Activated CD4-positive, CD25-positive, alpha-beta regulatory T cell treated with anti-CD3 and anti-CD28 coated beads, Interleukin-2, amount 50 U/mL, for 16 hours (primary cell): ENCODE data around the gene COMP.

Experiments used
- DNase-seq: peaks from one replicate; pipeline ENCODE4 v3.0.0-alpha.2; 2020; ENCODE audit warnings: low read depth, low spot score

Gene COMP

DNA sequence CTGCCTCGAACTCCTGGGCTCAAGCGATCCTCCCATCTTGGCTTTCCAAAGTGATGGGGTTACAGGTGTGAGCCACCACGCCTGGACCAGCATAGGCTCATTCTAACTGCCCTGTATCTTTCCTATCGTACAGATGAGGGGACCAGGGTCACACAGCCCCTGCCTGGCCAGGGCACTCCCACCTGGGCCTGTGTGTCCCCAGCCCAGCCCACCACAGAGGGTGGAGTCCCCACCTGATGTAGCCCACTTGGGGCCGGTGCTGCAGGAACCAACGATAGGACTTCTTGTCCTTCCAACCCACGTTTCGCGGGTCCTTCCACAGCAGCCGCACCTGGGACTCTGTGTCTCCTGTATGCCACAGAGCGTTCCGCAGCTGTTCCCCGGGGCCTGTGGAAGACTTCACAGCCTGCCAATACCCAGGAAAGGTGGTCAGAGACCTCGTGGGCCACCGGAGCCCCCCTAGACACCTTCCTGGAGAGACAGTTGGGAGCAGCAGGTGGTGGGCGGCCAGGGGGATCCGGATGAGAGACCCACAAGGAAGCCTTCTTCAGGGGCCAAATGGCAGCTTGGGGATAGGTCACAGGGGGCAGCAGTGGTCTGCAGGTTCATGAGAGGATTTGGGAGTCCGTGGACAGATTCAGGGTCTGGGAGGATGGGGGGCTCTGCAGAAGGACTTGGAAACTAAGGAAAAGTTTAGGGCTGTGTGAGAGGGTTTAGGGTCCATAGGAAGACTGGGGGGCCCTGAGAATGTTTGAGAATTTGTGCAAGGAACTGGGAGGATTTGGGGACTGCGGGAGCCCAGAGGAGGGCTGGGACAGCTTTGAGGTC, 6.9 kb downstream of the COMP start:
- DNase-seq, result no peak

- DNase-seq, result no peak
Measured at GRCh38 chr19:18782559-18783225, 8.4 kb downstream of the COMP start.

- no peak for DNase-seq
Measured at GRCh38 chr19:18781885-18782527, 9.1 kb downstream of the COMP start.

DNA sequence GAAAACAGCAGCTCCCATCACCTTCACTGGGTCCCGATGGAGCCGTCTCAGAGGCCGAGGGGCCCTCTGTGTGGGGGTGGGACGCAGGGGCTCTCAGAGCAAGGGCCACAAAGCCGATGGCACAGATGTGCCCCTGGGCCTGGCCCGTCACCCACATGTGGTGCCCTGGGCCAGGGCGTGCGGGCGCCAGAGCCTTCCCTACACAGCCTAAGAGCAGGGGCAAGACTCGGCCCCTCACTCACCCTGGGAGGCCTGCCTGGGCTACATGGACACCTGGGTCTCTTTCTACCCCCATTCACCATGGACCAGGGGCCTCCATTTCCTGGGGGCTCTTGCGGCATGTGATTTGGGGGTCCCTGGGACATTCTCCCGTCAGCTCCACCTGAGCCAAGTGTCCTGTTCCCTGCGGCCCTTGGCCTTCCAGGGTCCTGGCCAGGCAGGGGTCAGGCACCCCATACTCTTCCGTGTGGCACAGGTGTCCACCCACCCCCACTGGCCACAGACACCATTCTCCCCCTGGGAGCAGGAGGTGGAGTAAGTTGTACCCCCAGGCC, 10.0 kb downstream of the COMP start:
- no peak for DNase-seq

GRCh38 chr19:18780631-18781030, 10.5 kb downstream of the COMP start:
- DNase-seq, result no peak

DNA sequence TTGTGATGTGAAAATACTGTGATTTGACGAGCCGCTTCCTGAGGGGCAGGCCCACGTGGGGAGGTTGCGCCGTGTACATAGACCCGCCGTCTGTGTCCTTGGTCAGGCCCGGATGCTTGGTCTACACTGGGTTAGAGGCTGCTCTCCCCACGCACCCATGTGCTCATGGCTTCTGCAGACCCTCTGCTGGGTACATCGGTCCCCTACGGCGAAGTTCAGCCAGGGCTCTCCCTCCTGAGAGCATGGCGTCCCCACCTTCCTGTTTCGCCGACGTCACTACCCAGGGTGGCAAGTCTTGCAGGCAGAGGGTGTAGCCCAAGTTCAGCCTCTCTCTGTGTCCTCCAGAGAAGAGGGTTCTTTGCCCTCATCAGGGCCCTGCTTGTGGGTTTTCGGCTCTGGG, 11.0 kb downstream of the COMP start:
- no peak for DNase-seq

- DNase-seq, result no peak
Measured at GRCh38 chr19:18778826-18779495, 12.1 kb downstream of the COMP start.

GRCh38 chr19:18778076-18778389, 13.1 kb downstream of the COMP start:
- no peak for DNase-seq

- no peak for DNase-seq
Measured at GRCh38 chr19:18777301-18778075, 13.6 kb downstream of the COMP start.

DNA sequence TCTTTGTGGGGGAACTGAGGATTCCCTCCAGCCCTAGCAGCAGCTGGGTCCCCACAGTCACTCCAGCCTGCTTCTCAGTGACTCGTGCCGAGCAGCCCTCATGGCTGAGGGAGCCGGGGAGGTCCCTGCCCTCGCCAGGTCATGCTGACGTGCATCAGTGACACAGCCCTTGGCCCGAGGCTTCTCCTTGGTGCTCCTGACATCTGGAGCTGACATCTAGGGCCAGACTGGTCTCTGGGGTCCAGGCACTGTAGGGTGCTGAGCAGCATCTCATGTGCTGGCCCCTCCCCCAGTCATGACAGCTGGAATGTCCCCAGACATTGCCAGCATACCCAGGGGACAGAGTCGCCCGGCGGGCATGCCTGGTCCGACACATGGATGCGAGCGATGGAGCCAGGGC, 14.4 kb downstream of the COMP start:
- no peak for DNase-seq

- no peak for DNase-seq
Measured at GRCh38 chr19:18776288-18776594, 14.9 kb downstream of the COMP start.

DNA sequence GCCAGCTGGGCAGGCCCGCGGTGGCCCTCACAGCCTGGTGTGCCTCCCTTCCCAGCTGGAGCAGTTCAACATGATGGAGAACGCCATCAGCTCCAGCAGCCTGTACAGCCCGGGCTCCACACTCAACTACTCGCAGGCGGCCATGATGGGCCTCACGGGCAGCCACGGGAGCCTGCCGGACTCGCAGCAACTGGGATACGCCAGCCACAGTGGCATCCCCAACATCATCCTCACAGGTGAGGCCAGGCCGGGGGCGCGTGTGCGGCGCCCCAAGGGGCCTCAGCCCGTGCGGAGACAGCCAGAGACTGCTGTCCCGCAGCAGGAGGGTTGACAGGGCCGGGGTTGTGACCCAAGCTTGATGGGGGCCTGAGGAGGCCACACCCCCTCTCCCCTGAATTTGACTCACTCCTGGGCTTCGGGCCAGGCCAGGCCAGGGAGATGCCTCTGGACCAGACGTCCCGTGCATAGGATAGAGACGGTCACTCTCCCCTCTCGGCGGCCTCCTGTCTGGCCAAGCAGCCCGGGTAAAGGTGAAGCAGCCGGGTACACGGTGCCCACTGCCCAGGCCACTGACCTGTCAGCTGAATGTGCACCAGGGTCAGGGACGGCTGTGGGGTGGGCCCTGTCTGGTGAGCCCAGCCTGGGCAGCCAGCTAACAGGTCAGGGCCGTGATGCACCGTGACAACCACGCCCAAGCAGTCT, 15.4 kb downstream of the COMP start:
- DNase-seq, result no peak

DNA sequence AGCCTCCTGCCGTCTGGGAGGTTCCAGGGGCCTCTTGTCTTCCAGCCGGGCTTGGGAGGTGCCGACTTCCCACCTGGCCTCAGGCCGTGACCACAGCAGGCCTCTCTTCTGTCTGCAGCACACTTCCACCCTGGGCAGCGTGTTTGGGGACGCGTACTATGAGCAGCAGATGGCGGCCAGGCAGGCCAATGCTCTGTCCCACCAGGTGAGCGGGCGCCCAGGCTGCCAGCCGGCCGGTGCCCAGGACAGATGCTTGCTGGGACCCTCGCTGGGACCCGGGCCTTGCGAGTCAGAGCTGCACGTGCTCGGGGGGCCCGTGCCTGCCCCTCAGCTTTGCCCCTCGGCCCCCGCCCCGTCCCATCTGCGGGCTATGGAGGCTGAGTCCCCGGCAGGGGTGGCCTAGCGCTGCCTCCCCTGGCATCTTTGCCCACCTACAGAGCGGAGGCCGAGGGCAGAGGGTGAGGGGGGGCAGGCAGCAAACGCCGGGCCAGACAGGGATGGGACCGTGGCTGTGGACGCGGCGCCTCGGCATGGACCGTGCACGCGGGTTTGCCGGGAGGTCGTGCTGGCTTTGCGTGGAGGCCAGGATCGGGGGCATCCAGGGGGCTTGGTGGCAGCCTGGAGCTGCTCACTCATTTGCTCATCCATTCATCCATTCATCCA, 16.2 kb downstream of the COMP start:
- no peak for DNase-seq

DNA sequence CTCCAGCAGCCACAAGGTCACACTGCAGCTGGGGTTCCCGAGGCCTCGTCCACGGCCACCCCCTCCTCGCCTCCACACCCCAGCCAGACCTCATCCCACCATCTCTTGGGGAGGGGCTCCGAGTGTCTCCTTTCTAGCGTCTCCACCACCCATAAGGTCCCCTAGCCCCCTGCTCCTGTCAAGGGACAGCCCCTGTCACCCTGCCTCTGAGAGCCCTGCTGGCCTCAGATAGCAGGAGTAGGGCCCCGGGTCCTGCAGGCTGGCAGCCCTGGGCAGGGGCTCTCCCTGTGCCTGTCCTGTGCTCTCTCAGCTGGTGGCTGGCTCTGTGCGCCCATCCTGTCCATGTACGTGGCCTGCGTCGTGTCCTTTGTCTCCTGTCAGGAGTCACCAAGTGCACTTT, 17.0 kb downstream of the COMP start:
- DNase-seq, result no peak

DNA sequence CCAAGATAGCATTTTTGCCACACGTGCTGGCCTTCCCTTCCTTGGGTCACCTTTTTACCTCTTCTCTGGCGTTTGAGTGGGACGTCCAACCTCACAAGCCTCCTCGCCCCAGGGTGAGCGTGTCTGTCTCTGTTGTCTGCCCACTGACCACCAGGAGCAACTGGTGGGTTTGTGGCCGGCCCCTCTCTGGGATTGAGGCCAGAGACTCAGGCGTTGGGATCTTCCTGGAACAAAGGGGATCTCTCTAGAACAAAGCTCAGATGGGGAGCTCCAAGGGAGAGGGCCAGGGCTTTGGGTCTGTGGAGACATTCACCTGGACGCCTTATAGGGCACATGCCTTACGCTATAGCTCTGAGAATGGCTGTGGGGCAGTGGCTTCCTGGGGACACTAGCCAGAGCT, 17.4 kb downstream of the COMP start:
- DNase-seq, result no peak

DNA sequence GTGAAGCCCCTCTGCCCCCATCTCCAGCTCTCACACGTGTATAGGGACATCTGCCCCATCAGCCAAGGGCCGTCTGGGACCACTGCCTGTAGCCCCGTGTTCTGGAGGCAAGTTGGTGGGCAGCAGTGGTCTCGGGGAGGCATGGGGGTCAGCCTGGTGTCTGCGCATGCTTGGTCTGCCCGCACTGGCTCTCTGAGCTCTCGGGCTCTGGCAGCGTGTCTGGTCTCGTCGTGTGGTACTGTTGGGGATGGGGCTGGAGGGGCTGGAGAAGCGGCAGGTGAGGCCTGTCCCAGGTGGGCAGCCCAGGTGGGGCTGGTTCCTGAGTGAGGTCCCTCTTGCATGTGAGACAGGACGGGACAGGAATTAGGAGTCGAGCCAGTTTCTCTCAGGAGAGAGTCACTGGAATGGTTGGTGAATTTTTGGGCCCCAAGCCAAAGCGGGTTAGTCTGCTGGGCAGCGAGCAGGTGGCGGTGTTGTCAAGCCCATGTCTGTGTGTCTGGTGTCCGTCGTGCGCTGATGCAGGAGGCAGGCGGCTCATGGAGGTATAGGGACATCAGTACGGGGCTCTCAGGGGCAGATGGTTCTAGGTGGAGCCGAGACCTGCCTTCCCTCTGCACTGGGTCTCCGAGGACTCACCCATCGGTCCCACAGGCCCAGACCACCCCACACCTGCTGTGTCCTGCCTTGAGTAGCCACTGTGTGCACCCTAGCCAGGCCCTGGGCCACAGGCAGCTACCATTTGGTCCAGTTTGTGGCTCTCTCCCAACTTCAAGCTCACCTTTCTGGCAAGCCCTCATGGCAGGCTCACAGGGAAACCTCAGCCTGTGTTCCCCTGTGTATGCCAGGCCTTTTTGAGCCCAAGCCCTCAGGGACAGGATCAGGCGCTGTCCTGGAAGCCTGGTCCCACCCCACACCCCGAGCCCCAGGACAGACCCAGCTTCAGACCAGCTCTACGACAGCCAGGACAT, 18.2 kb downstream of the COMP start:
- DNase-seq, result no peak

DNA sequence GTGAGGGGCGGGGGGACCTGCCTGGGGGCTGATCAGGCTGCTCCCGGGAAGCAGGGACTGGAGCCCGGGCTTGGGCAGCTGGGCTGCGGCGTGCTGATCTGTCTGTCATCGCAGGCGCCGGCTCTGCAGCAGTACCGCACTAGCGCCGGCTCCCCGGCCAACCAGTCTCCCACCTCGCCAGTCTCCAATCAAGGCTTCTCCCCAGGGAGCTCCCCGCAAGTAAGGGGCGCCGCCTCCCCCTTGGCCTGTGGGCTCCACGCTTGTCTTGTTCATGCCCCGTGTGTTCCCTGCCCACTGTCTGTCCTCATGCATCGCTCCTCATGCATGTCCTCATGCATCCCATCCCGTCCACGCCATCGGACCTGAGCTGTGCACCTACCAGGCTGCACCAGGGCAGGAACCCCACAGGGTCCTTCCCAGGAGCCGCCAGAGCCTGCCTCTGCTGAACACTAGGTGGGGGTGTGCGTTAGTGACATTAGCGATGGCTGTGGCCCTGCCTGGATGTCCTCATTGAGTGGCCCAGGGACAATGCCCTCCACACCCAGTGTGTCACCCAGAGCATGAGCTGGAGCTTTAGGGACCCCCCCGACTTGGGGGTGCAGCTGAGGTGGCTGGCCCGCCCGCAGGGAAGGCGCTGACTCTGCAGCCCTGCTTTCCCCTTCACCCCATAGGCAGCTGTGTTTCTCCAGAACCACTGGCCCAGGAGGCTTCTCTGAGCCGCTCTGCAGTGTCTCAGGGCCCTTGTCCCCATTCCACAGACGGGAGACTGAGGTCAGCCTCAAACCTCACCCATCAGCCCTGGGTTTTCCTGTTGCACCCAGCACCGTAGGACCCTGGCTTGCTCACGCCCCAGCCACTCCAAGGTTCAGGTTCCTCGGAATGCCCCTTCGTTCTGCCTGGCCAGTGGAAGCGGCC, 19.5 kb downstream of the COMP start:
- no peak for DNase-seq

DNA sequence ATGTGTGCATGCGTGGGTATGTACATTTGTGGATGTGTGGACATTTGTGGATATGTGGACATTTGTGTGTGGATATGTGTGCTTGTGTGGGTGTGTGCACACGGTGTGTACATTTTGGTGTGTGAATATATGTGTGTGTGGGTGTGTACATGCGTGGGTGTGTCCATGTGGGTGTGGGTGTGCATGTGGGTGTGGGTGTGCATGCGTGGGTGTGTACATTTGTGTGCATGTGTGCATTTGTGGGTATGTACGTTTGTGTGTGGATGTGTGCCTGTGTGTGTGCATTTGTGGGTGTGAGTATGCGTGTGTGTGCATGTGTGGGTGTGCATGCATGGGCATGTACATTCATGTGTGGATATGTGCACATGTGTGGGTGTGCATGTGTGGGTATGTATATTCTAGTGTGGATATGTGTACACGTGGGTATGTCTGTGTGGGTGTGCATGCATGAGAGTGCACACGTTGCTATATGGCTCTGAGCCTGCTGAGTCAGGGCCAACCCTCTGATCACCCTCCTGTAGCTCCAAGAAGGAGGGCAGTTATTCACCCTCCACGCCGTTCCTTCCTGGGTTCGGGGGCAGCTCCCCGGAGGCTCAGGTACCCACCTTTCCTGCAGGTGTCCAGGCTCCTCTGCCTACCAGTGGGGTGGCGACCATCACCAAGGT, 20.3 kb downstream of the COMP start:
- DNase-seq, result no peak
